HEK293T (cell line): ENCODE results near the gene TRIM10.

Experiments used
- BHLHE40 ChIP-seq: fragments of 450-650 bp; IDR thresholded peaks from 2 replicates; pipeline ENCODE4 v1.6.1; 2016; ENCODE audit warnings: mild to moderate bottlenecking, moderate library complexity, borderline replicate concordance
- NFRKB ChIP-seq: fragments of 450-650 bp; IDR thresholded peaks from 2 replicates; pipeline ENCODE4 v1.6.1; 2016; ENCODE audit warnings: mild to moderate bottlenecking, moderate library complexity
- SP1 ChIP-seq: fragments of 450-650 bp; IDR thresholded peaks from 2 replicates; pipeline ENCODE4 v1.6.1; 2017
- TARDBP ChIP-seq: fragments of 450-650 bp; IDR thresholded peaks from 2 replicates; pipeline ENCODE4 v1.6.1; 2016

DNA sequence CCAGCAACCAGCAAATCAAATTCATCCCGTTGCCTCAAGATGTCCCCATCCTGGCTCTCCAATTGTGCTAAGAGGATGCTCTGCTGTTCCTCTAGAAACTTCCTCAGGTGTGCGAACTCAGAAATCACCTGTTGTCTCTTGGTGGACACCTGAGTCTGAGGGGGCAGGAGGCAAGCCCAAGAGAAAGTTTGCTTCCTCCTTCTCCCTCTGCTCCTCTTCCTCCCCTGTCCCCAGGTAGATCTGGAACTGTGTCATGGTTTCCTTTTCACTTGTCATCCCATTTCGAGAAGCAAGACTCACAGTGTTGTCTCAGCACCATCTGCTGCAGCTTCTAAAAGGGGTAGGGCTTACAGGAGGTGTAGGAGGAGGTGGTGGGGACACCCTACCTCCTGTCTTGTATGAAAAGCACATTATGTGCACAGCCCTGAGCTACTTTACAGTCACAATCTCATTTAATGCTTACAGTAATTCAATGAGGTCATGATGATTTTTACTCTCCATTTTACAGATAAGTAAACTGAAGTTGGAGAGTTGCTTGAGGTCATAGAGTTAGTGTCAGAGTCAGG is 2.5 kb downstream of the TRIM10 start:
- no peak for TF ChIP-seq TARDBP
- TF ChIP-seq BHLHE40: no peak
- no peak for TF ChIP-seq NFRKB
- TF ChIP-seq SP1: no peak
